ENCODE measurements around the gene OR1C1. TPM values are rescaled to one million over a fixed set of nuclear protein-coding genes. Genes with fewer than 3 reads are reported as not detected.
"Not testable (repeated sequence)": the region's sequence is repeated elsewhere in the genome, so short reads cannot be mapped to it uniquely, and the experiment has no call there.

Gene OR1C1
- not detected for total RNA-seq

DNA sequence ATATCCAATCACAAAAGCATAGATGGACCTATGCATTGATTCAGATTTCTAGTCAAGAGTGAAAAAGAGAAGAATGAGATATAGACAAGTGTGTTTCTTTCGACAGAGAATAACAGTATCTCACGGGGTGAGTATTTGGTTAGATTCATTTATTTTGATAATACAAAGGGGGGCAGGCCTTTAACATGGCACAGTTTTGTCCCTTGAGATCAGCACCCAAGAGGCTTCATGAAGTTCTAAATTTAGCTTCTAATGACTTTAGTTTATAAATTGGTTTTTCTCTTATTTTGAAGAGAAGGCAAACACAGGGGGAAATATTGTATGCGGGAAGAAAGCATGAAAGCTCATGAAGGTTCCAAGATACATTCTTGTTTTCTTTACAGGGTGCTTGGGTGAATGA, at the start of gene OR1C1:
Gene OR1C1, minus strand, starts transcription at position 101 of the 400 bp plus-strand sequence. CDS start 2,150 bp downstream, outside the sequence.
- H3K36me3 Mint-ChIP-seq (ENCODE audit: low read depth) = no peaks in the 10 kb centered on the region
- no peaks in the 10 kb centered on the region for H3K27me3 Mint-ChIP-seq (ENCODE audit: low read depth)
- ChIA-PET POLR2A (no interaction called here), CTCF (no interaction called here)
- ATAC-seq = no peak
- DNase-seq = no peak
- H3K4me1 Mint-ChIP-seq (ENCODE audit: low read depth) = no peaks in the 10 kb centered on the region
- no peak within 1 kb of the TSS for H3K4me3 Mint-ChIP-seq
- no peaks in the 10 kb centered on the region for H3K9me3 Mint-ChIP-seq (ENCODE audit: insufficient read depth)
- H3K27ac Mint-ChIP-seq = no peak within 1 kb of the TSS

DNA sequence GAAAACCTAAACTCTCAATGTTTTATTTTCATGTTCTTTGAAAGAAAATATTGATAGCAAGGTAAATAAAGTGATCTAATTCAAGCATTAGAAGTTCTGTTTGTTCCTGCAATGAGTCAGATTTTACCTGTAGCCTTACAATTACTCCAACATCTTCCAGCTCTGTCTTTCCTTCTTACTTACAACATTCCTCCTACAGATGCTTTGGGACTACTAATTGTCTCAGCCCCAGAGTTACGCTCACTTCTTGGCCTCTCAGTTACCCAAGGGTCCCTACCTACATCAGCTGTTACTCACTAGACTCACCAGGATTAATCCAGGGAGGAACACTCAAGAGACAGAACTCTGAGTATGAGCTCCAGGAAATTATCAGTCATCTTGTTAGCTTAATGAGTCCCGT, 37.2 kb upstream of the OR1C1 start:
- H3K27me3 Mint-ChIP-seq (ENCODE audit: low read depth) = no peaks in the 10 kb centered on the region
- no peaks in the 10 kb centered on the region for H3K9me3 Mint-ChIP-seq (ENCODE audit: insufficient read depth)
- DNase-seq (no peak), ATAC-seq (no peak)
- no peak overlapping the region for H3K27ac Mint-ChIP-seq
- no peak overlapping the region for H3K4me3 Mint-ChIP-seq
- no peaks in the 10 kb centered on the region for H3K4me1 Mint-ChIP-seq (ENCODE audit: low read depth)
- CTCF ChIA-PET = no interaction called here
- POLR2A ChIA-PET = no interaction called here
- H3K36me3 Mint-ChIP-seq (ENCODE audit: low read depth) = no peaks in the 10 kb centered on the region

DNA sequence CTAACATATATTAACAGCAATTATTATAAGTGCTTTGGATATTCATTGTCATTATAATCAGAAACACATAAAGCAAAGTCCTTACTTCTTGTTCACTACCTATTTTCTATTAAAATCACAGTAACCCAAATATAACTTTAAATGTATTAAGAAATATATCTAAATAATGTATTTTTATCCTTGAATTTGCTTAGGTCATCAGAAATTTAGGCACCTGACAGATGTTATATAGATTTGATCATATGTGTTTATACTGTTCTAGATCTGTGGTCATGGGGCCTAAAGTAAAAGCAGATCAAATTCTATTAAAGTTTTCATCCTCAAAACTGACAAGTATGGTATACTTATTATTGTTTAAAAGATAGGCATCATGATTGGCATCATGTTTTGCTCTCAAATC, 9.2 kb upstream of the OR1C1 start:
- Mint-ChIP-seq H3K9me3 (ENCODE audit: insufficient read depth) (no peaks in the 10 kb centered on the region), H3K27ac (no peak overlapping the region), H3K36me3 (ENCODE audit: low read depth) (no peaks in the 10 kb centered on the region), H3K27me3 (ENCODE audit: low read depth) (no peaks in the 10 kb centered on the region), H3K4me1 (ENCODE audit: low read depth) (no peaks in the 10 kb centered on the region), H3K4me3 (no peak overlapping the region)
- ATAC-seq (no peak), DNase-seq (no peak)
- ChIA-PET POLR2A (no interaction called here), CTCF (no interaction called here)

GRCh38 chr1:247754311-247754710, 6.0 kb downstream of the OR1C1 start:
- H3K36me3 Mint-ChIP-seq (ENCODE audit: low read depth); POLR2A ChIA-PET; DNase-seq; CTCF ChIA-PET; H3K4me3 Mint-ChIP-seq; ATAC-seq; H3K9me3 Mint-ChIP-seq (ENCODE audit: insufficient read depth); H3K27ac Mint-ChIP-seq; H3K4me1 Mint-ChIP-seq (ENCODE audit: low read depth); H3K27me3 Mint-ChIP-seq (ENCODE audit: low read depth): not testable (repeated sequence)

GRCh38 chr1:247749870-247750269, 10.5 kb downstream of the OR1C1 start:
- DNase-seq = no peak
- no peak for ATAC-seq
- Mint-ChIP-seq H3K27me3 (ENCODE audit: low read depth) (no peaks in the 10 kb centered on the region), H3K9me3 (ENCODE audit: insufficient read depth) (peaks cover 3% of the 10 kb centered on the region), H3K36me3 (ENCODE audit: low read depth) (no peaks in the 10 kb centered on the region), H3K27ac (no peak overlapping the region), H3K4me1 (ENCODE audit: low read depth) (no peaks in the 10 kb centered on the region), H3K4me3 (no peak overlapping the region)
- CTCF ChIA-PET = no interaction called here
- POLR2A ChIA-PET = no interaction called here

GRCh38 chr1:247748041-247748440, 12.3 kb downstream of the OR1C1 start, which contains the start of gene OR14A2:
Gene OR14A2 (minus strand): TSS chr1:247748141.
- ChIA-PET CTCF (no interaction called here), POLR2A (no interaction called here)
- Mint-ChIP-seq H3K4me3 (no peak within 1 kb of the TSS), H3K9me3 (ENCODE audit: insufficient read depth) (peaks cover 3% of the 10 kb centered on the region), H3K36me3 (ENCODE audit: low read depth) (no peaks in the 10 kb centered on the region), H3K27me3 (ENCODE audit: low read depth) (no peaks in the 10 kb centered on the region), H3K4me1 (ENCODE audit: low read depth) (no peaks in the 10 kb centered on the region), H3K27ac (no peak within 1 kb of the TSS)
- ATAC-seq (no peak), DNase-seq (no peak)

- no peaks in the 10 kb centered on the region for H3K36me3 Mint-ChIP-seq (ENCODE audit: low read depth)
- no peaks in the 10 kb centered on the region for H3K27me3 Mint-ChIP-seq (ENCODE audit: low read depth)
- H3K4me1 Mint-ChIP-seq (ENCODE audit: low read depth) = no peaks in the 10 kb centered on the region
- POLR2A ChIA-PET = no interaction called here
- no peak overlapping the region for H3K27ac Mint-ChIP-seq
- CTCF ChIA-PET = no interaction called here
- H3K9me3 Mint-ChIP-seq (ENCODE audit: insufficient read depth) = peaks cover 3% of the 10 kb centered on the region
- H3K4me3 Mint-ChIP-seq = no peak overlapping the region
- ATAC-seq (no peak), DNase-seq (no peak)
These were observed 12.7 kb downstream of the OR1C1 start for GRCh38 chr1:247747616-247748015.

- no peak for DNase-seq
These were observed 13.9 kb downstream of the OR1C1 start for GRCh38 chr1:247746391-247746935.

GRCh38 chr1:247742215-247742760, 18.1 kb downstream of the OR1C1 start:
- H3K9me3 Mint-ChIP-seq (ENCODE audit: insufficient read depth); ATAC-seq; H3K4me1 Mint-ChIP-seq (ENCODE audit: low read depth); POLR2A ChIA-PET; H3K4me3 Mint-ChIP-seq; DNase-seq; H3K27me3 Mint-ChIP-seq (ENCODE audit: low read depth); H3K36me3 Mint-ChIP-seq (ENCODE audit: low read depth); CTCF ChIA-PET; H3K27ac Mint-ChIP-seq: not testable (repeated sequence)

More at GRCh38 chr1:247746391-247746935, 13.9 kb downstream of the OR1C1 start:
- Mint-ChIP-seq H3K4me3 (no peak overlapping the region), H3K27me3 (ENCODE audit: low read depth) (no peaks in the 10 kb centered on the region), H3K27ac (no peak overlapping the region), H3K9me3 (ENCODE audit: insufficient read depth) (peaks cover 3% of the 10 kb centered on the region), H3K4me1 (ENCODE audit: low read depth) (no peaks in the 10 kb centered on the region), H3K36me3 (ENCODE audit: low read depth) (no peaks in the 10 kb centered on the region)
- POLR2A ChIA-PET = no interaction called here
- no peak for ATAC-seq
- CTCF ChIA-PET = no interaction called here

GRCh38 chr1:247741756-247742155, 18.6 kb downstream of the OR1C1 start:
- ATAC-seq (no peak), DNase-seq (no peak)
- Mint-ChIP-seq H3K36me3 (ENCODE audit: low read depth) (no peaks in the 10 kb centered on the region), H3K4me3 (no peak overlapping the region), H3K9me3 (ENCODE audit: insufficient read depth) (no peaks in the 10 kb centered on the region), H3K27ac (no peak overlapping the region), H3K4me1 (ENCODE audit: low read depth) (no peaks in the 10 kb centered on the region), H3K27me3 (ENCODE audit: low read depth) (no peaks in the 10 kb centered on the region)
- POLR2A ChIA-PET = no interaction called here
- CTCF ChIA-PET = no interaction called here

DNA sequence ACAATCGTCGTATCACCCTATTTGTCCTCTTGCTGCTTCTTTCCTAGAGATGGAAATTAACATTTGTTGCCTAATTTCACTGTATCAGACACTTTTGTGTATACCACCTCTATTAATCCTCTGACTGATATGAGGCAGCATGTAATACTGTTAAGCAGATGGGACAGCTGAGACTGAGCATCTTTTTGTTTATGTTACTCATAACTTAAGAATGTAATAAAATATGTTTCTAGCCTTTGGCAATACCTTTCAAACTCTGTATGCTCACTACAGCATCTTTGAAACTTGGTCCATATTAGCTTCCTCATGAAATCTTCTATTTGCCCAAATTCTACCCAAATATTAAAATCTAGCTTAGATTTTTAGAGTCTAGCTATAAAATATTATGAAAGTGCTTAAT, 19.6 kb downstream of the OR1C1 start:
- DNase-seq (no peak), ATAC-seq (no peak)
- H3K4me3 Mint-ChIP-seq = no peak overlapping the region
- no peaks in the 10 kb centered on the region for H3K4me1 Mint-ChIP-seq (ENCODE audit: low read depth)
- ChIA-PET CTCF (no interaction called here), POLR2A (no interaction called here)
- H3K9me3 Mint-ChIP-seq (ENCODE audit: insufficient read depth) = no peaks in the 10 kb centered on the region
- H3K27me3 Mint-ChIP-seq (ENCODE audit: low read depth) = no peaks in the 10 kb centered on the region
- no peak overlapping the region for H3K27ac Mint-ChIP-seq
- H3K36me3 Mint-ChIP-seq (ENCODE audit: low read depth) = no peaks in the 10 kb centered on the region

- DNase-seq (no peak), ATAC-seq (no peak)
- Mint-ChIP-seq H3K9me3 (ENCODE audit: insufficient read depth) (no peaks in the 10 kb centered on the region), H3K4me1 (ENCODE audit: low read depth) (no peaks in the 10 kb centered on the region), H3K27me3 (ENCODE audit: low read depth) (no peaks in the 10 kb centered on the region), H3K4me3 (no peak within 1 kb of the TSS), H3K27ac (no peak within 1 kb of the TSS), H3K36me3 (ENCODE audit: low read depth) (no peaks in the 10 kb centered on the region)
- POLR2A ChIA-PET = no interaction called here
- CTCF ChIA-PET = no interaction called here
These were observed 22.0 kb downstream of the OR1C1 start, which contains the start of gene OR14K1 for GRCh38 chr1:247738315-247738714. Gene OR14K1 (plus strand): TSS chr1:247738615. CDS start chr1:247738615, 0 bp downstream.

DNA sequence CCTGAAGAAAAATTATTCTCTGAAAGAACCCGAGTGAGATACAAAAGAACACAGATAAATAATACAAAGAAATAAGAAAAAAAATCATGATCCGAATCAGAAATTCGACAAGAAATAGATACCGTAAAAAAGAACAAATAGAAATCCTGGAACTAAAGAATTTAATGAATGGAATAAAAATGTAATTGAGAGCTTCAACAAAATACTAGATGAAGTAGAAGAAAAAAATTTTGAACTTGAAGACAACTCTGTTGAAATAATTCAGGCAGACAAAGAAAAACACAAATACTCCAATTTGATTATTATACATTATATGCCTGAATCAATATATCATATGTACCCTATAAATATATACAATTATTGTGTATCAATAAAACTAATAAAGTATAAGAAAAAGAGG, 39.1 kb downstream of the OR1C1 start:
- no peak for ATAC-seq
- POLR2A ChIA-PET = no interaction called here
- DNase-seq = no peak
- no peak overlapping the region for H3K4me3 Mint-ChIP-seq
- CTCF ChIA-PET = no interaction called here
- no peaks in the 10 kb centered on the region for H3K27me3 Mint-ChIP-seq (ENCODE audit: low read depth)
- no peaks in the 10 kb centered on the region for H3K36me3 Mint-ChIP-seq (ENCODE audit: low read depth)
- H3K4me1 Mint-ChIP-seq (ENCODE audit: low read depth) = no peaks in the 10 kb centered on the region
- H3K27ac Mint-ChIP-seq = no peak overlapping the region
- H3K9me3 Mint-ChIP-seq (ENCODE audit: insufficient read depth) = no peaks in the 10 kb centered on the region
